Fibroblast of villous mesenchyme (primary cell): Measurements from ENCODE around the gene ANKMY2. TPM values are rescaled to one million over a fixed set of nuclear protein-coding genes. Genes with fewer than 3 reads are reported as not detected.
A peak's percentile ranks its signal among the peaks of the same experiment; 100 is the strongest.

Experiments
- DNase-seq: peaks from one replicate; pipeline ENCODE4 v3.0.0-alpha.2; 2010; ENCODE audit warnings: low read depth
- H3K4me3 ChIP-seq: 2 replicates; pipeline ENCODE4 v1.5.1; 2011; ENCODE audit warnings: low read depth, mild to moderate bottlenecking, low read length
- CTCF ChIP-seq: IDR thresholded peaks from 2 replicates; pipeline ENCODE4 v1.5.1; 2012; ENCODE audit warnings: low read depth, mild to moderate bottlenecking, low read length; ENCODE audit not compliant: insufficient read depth
- total RNA-seq: library from RNA; depleted of rRNA; stranded (reverse); fragments of >200 nt; gene quantifications from 2 replicates; pipeline ENCODE4 v1.2.3, GENCODE V29; 2012

ANKMY2 gene
- total RNA-seq, 1 donor = 28.5 TPM

GRCh38 chr7:16657656-16658279 lies 12.2 kb upstream of the ANKMY2 start:
- peak overlapping the region; percentile 13 for H3K4me3 ChIP-seq
- TF ChIP-seq CTCF = peak; percentile 46
- peak; percentile 96 for DNase-seq

- no peak for TF ChIP-seq CTCF
- no peak overlapping the region for H3K4me3 ChIP-seq
- no peak for DNase-seq
Observed at GRCh38 chr7:16656141-16656540, 10.6 kb upstream of the ANKMY2 start.

GRCh38 chr7:16655394-16655793 lies 9.8 kb upstream of the ANKMY2 start:
- no peak for DNase-seq
- no peak for TF ChIP-seq CTCF
- no peak overlapping the region for H3K4me3 ChIP-seq

GRCh38 chr7:16652888-16653287 lies 7.3 kb upstream of the ANKMY2 start:
- no peak for DNase-seq
- TF ChIP-seq CTCF = no peak
- H3K4me3 ChIP-seq = no peak overlapping the region

- no peak for TF ChIP-seq CTCF
- H3K4me3 ChIP-seq = no peak overlapping the region
- no peak for DNase-seq
Observed at GRCh38 chr7:16652240-16652583, 6.7 kb upstream of the ANKMY2 start.

- no peak for TF ChIP-seq CTCF
- DNase-seq = peak; percentile 78
- H3K4me3 ChIP-seq = no peak overlapping the region
Observed at GRCh38 chr7:16651396-16652239, 6.1 kb upstream of the ANKMY2 start.
